ENCODE results near the gene CSRNP3. TPM values are rescaled to one million over a fixed set of nuclear protein-coding genes. Genes with fewer than 3 reads are reported as not detected.
A peak's percentile ranks its signal among the peaks of the same experiment; 100 is the strongest.

Gene CSRNP3
- total and polyA plus RNA-seq, 2 experiments from 2014 or later, result 3.0 to 14.0 TPM

DNA sequence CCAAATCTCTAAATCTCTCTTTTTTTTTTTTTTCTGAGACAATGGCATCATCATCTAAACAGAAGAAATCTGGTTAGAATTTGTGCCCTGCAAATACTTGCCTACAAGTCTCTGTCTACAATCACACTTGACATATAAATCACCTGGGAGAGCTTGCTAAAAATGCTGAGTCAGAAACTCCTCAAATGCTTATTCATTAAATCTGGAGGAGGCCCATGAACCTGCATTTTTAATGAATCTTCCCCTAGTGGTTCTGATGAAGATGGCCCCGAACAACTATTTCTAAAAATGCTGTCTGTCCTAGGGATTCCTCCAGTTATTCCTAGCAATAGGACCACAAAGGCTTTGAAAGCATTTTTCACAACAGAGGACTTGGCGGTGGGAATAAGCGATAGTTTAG lies 1.6 kb upstream of the CSRNP3 start:
- Histone ChIP-seq H2AFZ (no peak overlapping the region), H3K9me2 (replicated peaks; ENCODE audit: insufficient read depth) (no peaks in the 10 kb centered on the region), H4K20me1 (ENCODE audit: insufficient read depth, poor library complexity, severe bottlenecking) (no peaks in the 10 kb centered on the region), H3K4me1 (ENCODE audit: insufficient read depth) (peaks cover 8% of the 10 kb centered on the region), H3K36me3 (replicated peaks; ENCODE audit: insufficient read depth, low read depth) (no peaks in the 10 kb centered on the region), H3K4me2 (no peak overlapping the region), H3K9me3 (ENCODE audit: low read depth) (no peaks in the 10 kb centered on the region), H3K79me2 (peaks cover 28% of the 10 kb centered on the region), H3K27me3 (no peaks in the 10 kb centered on the region), H3K4me3 (no peak overlapping the region), H3K27ac (no peak overlapping the region)
- TF ChIP-seq EZH2phosphoT487 (IDR thresholded peaks at IDR 0.05; ENCODE audit: low read depth, severe bottlenecking, unreplicated experiment) (no peak), EZH2 (IDR thresholded peaks at IDR 0.05; ENCODE audit: borderline replicate concordance) (no peak)
- TF ChIP-seq, protein P1, sequence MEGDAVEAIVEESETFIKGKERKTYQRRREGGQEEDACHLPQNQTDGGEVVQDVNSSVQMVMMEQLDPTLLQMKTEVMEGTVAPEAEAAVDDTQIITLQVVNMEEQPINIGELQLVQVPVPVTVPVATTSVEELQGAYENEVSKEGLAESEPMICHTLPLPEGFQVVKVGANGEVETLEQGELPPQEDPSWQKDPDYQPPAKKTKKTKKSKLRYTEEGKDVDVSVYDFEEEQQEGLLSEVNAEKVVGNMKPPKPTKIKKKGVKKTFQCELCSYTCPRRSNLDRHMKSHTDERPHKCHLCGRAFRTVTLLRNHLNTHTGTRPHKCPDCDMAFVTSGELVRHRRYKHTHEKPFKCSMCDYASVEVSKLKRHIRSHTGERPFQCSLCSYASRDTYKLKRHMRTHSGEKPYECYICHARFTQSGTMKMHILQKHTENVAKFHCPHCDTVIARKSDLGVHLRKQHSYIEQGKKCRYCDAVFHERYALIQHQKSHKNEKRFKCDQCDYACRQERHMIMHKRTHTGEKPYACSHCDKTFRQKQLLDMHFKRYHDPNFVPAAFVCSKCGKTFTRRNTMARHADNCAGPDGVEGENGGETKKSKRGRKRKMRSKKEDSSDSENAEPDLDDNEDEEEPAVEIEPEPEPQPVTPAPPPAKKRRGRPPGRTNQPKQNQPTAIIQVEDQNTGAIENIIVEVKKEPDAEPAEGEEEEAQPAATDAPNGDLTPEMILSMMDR (IDR thresholded peaks at IDR 0.05; ENCODE audit: poor library complexity), result no peak
- 97% methylated on average over 3 of the region's 3 CpGs for WGBS (ENCODE audit: low lambda C conversion rate, missing lambda C conversion rate)
- no peak for DNase-seq (ENCODE audit: low spot score)

DNA sequence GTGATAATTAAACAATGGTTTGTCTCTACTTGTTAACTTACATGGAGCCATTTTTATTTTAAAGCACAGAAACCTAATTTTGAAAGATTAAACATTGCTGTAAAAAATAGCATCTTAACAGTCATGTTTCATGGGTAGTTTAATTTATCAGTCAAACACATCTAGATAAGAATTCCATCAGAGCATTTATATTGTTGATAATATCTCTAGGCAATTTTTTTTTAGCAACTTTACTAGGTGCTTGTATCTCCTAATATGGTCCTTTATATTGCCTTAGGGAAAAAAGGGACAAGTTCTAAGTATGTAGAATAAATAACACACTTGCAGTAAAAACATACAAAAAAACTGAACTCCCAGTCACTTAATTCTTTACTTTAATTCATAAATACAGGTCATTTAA lies 863 bp downstream of the CSRNP3 start:
- peak overlapping the region; percentile 21 for H3K27ac ChIP-seq
- TF ChIP-seq EZH2phosphoT487 (IDR thresholded peaks at IDR 0.05; ENCODE audit: low read depth, severe bottlenecking, unreplicated experiment), result no peak
- TF ChIP-seq, protein P1 (IDR thresholded peaks at IDR 0.05; ENCODE audit: poor library complexity), result no peak
- no peak for TF ChIP-seq EZH2 (IDR thresholded peaks at IDR 0.05; ENCODE audit: borderline replicate concordance)
- H3K4me3 ChIP-seq, result peak overlapping the region; percentile 59

DNA sequence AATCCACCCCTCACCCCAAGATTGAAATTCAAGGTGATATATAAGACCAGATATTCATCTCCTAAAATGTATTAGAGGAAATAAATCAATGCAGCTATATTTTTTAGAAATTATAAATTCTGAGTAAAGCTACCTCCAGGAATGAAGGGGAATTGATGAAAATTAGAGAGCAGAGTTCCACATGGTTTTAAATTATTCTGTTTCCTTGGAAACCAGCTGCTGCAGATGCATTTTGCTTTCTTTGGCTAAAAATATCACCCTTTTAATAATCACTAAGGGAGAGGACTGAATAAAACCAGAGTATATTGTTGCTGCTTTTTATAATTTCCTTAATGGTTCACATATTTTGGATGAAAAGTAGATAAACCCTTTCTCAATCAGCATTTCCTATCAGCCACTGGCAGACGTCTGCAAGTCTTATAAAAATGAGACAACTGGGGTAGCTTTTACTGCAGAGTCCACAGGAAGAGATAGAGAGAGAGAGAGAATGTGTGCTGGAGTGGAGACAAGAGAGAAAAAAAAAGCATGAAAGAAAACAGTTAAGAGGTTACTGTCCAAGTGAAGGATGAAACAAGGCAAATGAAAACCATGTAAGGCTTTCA lies 2.0 kb downstream of the CSRNP3 start:
- Histone ChIP-seq H3K9me3 (ENCODE audit: low read depth) (no peaks in the 10 kb centered on the region), H3K9me2 (replicated peaks; ENCODE audit: insufficient read depth) (no peaks in the 10 kb centered on the region), H3K4me1 (ENCODE audit: insufficient read depth) (peaks cover 8% of the 10 kb centered on the region), H3K4me3 (peak overlapping the region; percentile 14), H3K27ac (peak overlapping the region; percentile 19), H3K36me3 (replicated peaks; ENCODE audit: insufficient read depth, low read depth) (no peaks in the 10 kb centered on the region), H3K79me2 (peaks cover 55% of the 10 kb centered on the region), H4K20me1 (ENCODE audit: insufficient read depth, poor library complexity, severe bottlenecking) (no peaks in the 10 kb centered on the region), H3K27me3 (no peaks in the 10 kb centered on the region), H3K4me2 (peak overlapping the region; percentile 71), H2AFZ (peak overlapping the region; percentile 5)
- no peak for DNase-seq (ENCODE audit: low spot score)
- TF ChIP-seq EZH2 (IDR thresholded peaks at IDR 0.05; ENCODE audit: borderline replicate concordance), result no peak
- TF ChIP-seq, protein P1 (IDR thresholded peaks at IDR 0.05; ENCODE audit: poor library complexity), result no peak
- no peak for TF ChIP-seq EZH2phosphoT487 (IDR thresholded peaks at IDR 0.05; ENCODE audit: low read depth, severe bottlenecking, unreplicated experiment)
- WGBS (ENCODE audit: low lambda C conversion rate, missing lambda C conversion rate), result 7% methylated on average over 1 of the region's 1 CpG

More for the DNA sequence above, 863 bp downstream of the CSRNP3 start:
- Histone ChIP-seq H3K9me3 (ENCODE audit: low read depth) (no peaks in the 10 kb centered on the region), H3K27me3 (no peaks in the 10 kb centered on the region), H3K4me1 (ENCODE audit: insufficient read depth) (peaks cover 8% of the 10 kb centered on the region), H3K79me2 (peaks cover 47% of the 10 kb centered on the region), H3K4me2 (peak overlapping the region; percentile 71), H4K20me1 (ENCODE audit: insufficient read depth, poor library complexity, severe bottlenecking) (no peaks in the 10 kb centered on the region), H2AFZ (peak overlapping the region; percentile 43), H3K36me3 (replicated peaks; ENCODE audit: insufficient read depth, low read depth) (no peaks in the 10 kb centered on the region), H3K9me2 (replicated peaks; ENCODE audit: insufficient read depth) (no peaks in the 10 kb centered on the region)
- no peak for DNase-seq (ENCODE audit: low spot score)

All from hepatocyte (in vitro differentiated cells).